ENCODE results near the gene EHBP1L1.

EHBP1L1 gene

DNA sequence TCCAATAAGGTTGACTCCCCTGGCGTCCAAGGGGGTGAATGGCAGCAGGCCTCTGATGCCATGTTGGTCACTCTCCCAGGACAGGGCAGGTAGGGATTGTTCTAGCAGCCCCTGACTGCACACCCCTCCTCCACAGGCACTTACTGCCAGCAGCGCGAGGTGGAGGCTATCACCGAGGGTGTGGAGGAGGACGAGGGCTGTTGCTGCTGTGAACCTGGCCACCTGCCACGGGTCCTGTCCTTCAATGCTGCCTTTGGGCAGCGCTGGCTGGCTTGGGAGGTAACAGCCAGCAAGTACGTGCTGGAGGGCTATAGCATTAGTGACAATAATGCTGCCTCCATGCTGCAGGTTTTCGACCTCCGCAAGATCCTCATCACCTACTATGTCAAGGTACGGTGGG, 54.4 kb downstream of the EHBP1L1 start:
- H3K4me3 ChIP-seq (ENCODE audit: low read depth, low read length): no peak overlapping the region
- no peak for DNase-seq (ENCODE audit: low read depth)
- no peak for TF ChIP-seq CTCF (conservative IDR thresholded peaks at IDR 0.05; ENCODE audit: low read depth, low read length)

DNA sequence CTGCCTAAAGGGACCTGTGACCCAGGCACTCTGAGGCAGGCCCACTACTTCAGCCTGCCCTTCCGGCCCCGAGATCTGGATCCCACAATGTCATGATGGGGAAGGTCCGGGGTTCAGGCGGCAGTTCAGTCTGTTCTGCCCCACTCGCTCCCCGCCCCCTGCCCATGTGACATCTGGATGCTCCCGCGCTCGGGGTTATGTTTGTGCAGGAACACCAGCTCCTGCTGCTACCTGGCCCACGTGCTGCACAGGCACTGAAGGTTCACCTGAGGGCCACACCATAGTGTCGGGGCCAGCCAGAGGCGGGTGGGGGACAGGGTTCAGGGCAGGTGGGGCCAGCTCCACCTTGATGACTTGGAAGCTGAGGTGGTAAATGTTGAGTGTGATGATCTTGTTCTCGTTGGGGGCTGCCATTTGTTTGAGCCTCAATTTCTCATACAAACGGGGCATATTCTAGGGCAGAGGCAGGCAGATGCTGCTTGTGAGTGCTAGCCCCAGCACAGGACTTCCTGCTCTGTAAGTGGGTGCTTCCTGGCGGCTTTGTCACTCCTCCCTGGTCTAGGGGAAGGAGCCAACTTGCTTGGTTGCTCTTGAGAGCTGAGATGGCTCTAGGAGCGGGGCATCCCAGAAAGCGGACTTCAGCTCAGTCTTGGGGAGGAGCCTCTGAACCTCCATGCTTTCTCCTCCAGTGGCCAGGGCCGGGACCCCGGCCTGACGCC, 57.7 kb downstream of the EHBP1L1 start:
- no peak overlapping the region for H3K4me3 ChIP-seq (ENCODE audit: low read depth, low read length)
- TF ChIP-seq CTCF (conservative IDR thresholded peaks at IDR 0.05; ENCODE audit: low read depth, low read length): no peak
- DNase-seq (ENCODE audit: low read depth): no peak

DNA sequence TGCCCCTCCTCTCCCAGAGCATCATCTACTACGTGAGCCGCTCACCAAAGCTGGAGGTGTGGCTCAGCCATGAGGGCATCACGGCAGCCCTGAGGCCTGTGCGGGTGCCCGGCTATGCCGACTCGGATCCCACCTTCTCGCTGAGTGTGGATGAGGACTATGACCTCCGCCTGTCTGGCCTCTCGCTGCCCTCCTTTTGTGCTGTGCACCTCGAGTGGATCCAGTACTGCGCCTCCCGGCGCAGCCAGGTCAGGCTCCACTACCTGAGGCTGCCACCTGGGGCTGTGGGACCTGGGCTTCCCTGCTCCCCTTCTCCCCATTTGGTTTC, 58.2 kb downstream of the EHBP1L1 start:
- no peak for TF ChIP-seq CTCF (conservative IDR thresholded peaks at IDR 0.05; ENCODE audit: low read depth, low read length)
- no peak for DNase-seq (ENCODE audit: low read depth)
- no peak overlapping the region for H3K4me3 ChIP-seq (ENCODE audit: low read depth, low read length)

- TF ChIP-seq CTCF (conservative IDR thresholded peaks at IDR 0.05; ENCODE audit: low read depth, low read length): no peak
- DNase-seq (ENCODE audit: low read depth): no peak
- H3K4me3 ChIP-seq (ENCODE audit: low read depth, low read length): no peak overlapping the region
Measured at GRCh38 chr11:65634440-65634839, 58.6 kb downstream of the EHBP1L1 start.

GRCh38 chr11:65634905-65635731, 59.3 kb downstream of the EHBP1L1 start:
- no peak overlapping the region for H3K4me3 ChIP-seq (ENCODE audit: low read depth, low read length)
- no peak for DNase-seq (ENCODE audit: low read depth)
- TF ChIP-seq CTCF (conservative IDR thresholded peaks at IDR 0.05; ENCODE audit: low read depth, low read length): no peak

GRCh38 chr11:65636108-65637031, 60.5 kb downstream of the EHBP1L1 start:
- DNase-seq (ENCODE audit: low read depth): no peak
- H3K4me3 ChIP-seq (ENCODE audit: low read depth, low read length): no peak overlapping the region
- no peak for TF ChIP-seq CTCF (conservative IDR thresholded peaks at IDR 0.05; ENCODE audit: low read depth, low read length)
